HCT116 (cell line): ENCODE measurements around the gene CEP112. TPM values are rescaled to one million over a fixed set of nuclear protein-coding genes. Genes with fewer than 3 reads are reported as not detected.

Source experiments
- ATAC-seq: fragments of 200-7000 bp; cut with Tn5 transposase; 2 replicates; pipeline ENCODE4 v1.9.1; 2020; ENCODE audit warnings: mild to moderate bottlenecking, moderate library complexity
- BruUV-seq: library from RNA; stranded (reverse); fragments of 400-500 nt; replicated peaks from 2 replicates; lab custom pipeline; 2021; lab: Mats Ljungman, UMichigan
- CTCF ChIA-PET: fragments of 300-600 bp; sonication (Branson Sonifier 250); formaldehyde crosslinking; loops from one replicate; lab custom pipeline; 2021; ENCODE audit warnings: antibody characterized with exemption; lab: Charles Lee
- POLR2A ChIA-PET: fragments of 300-600, 350-600 bp; sonication (Branson Sonifier 250); formaldehyde crosslinking; loops from one replicate; lab custom pipeline; 2021; ENCODE audit warnings: antibody characterized with exemption; lab: Charles Lee
- RAD21 ChIA-PET, 2 experiments: fragments of 300-600 bp; sonication (Branson Sonifier 250); formaldehyde crosslinking; loops; one replicate each; lab custom pipeline; 2023; ENCODE audit warnings: low total read pairs in 2 of 2; ENCODE audit not compliant: uncharacterized antibody in 2 of 2, unreplicated experiment in 2 of 2, low non-redundant PET in 1 of 2; lab: Charles Lee
- DNase-seq: peaks from one replicate; pipeline ENCODE4 v3.0.0-alpha.2; 2010; ENCODE audit warnings: low read depth, low spot score
- H2AFZ ChIP-seq: fragments of 200-600 bp; shearing (Covaris generic), sonication (generic); 2 replicates; pipeline ENCODE4 v1.6.1; 2017; ENCODE audit warnings: low read depth, mixed run types, mixed read lengths, antibody characterized with exemption, low read length; ENCODE audit not compliant: poor library complexity, severe bottlenecking
- H3K27ac ChIP-seq: 2 replicates; pipeline ENCODE4 v1.5.1; 2012; ENCODE audit warnings: low read depth, low read length
- H3K27me3 ChIP-seq: fragments of 200-600 bp; sonication (generic); 2 replicates; pipeline ENCODE4 v1.6.1; 2016; ENCODE audit warnings: mixed run types, low read length, mixed read lengths; ENCODE audit not compliant: insufficient read depth
- H3K36me3 ChIP-seq, 2 experiments: fragments of 200-500 bp in 1 of 2; fragments of 200-600 bp in 1 of 2; sonication (Bioruptor generic) in 1 of 2; sonication (generic) in 1 of 2; 2 replicates each; pipeline versions ENCODE4 v1.5.1 to v1.6.1; 2014 to 2016; ENCODE audit warnings: low read length in 2 of 2, inconsistent platforms in 1 of 2, mixed read lengths in 1 of 2, mixed run types in 1 of 2; ENCODE audit not compliant: insufficient read depth in 2 of 2, control insufficient read depth in 1 of 2
- H3K4me1 ChIP-seq, 2 experiments: fragments of 200-600 bp in 1 of 2; sonication (generic) in 1 of 2; 2 replicates each; pipeline versions ENCODE4 v1.5.1 to v1.6.1; 2012 to 2017; ENCODE audit warnings: low read length in 2 of 2, inconsistent platforms in 1 of 2, mild to moderate bottlenecking in 1 of 2, mixed read lengths in 1 of 2, mixed run types in 1 of 2, moderate library complexity in 1 of 2; ENCODE audit not compliant: insufficient read depth in 2 of 2, control insufficient read depth in 1 of 2
- H3K4me2 ChIP-seq: fragments of 200-600 bp; sonication (generic); 2 replicates; pipeline ENCODE4 v1.6.1; 2017; ENCODE audit warnings: mixed run types, low read length, mixed read lengths
- H3K4me3 ChIP-seq, 2 experiments: fragments of 200-600 bp in 1 of 2; sonication (generic) in 1 of 2; replicated peaks in 1 of 2; 2 replicates each; pipeline ENCODE4 v1.5.1; 2011 to 2016; ENCODE audit warnings: low read length in 2 of 2, control low read depth in 1 of 2, low read depth in 1 of 2, mild to moderate bottlenecking in 1 of 2, mixed read lengths in 1 of 2, mixed run types in 1 of 2
- H3K79me2 ChIP-seq: fragments of 200-600 bp; sonication (generic); 2 replicates; pipeline ENCODE4 v1.6.1; 2017; ENCODE audit warnings: mild to moderate bottlenecking, mixed run types, low read length, moderate library complexity, mixed read lengths; ENCODE audit not compliant: insufficient read depth
- H3K9ac ChIP-seq: fragments of 200-600 bp; sonication (generic); 2 replicates; pipeline ENCODE4 v1.6.1; 2016; ENCODE audit warnings: low read length, mixed read lengths
- H3K9me2 ChIP-seq: fragments of 200-600 bp; sonication (generic), shearing (Covaris generic); 2 replicates; pipeline ENCODE4 v1.6.1; 2017; ENCODE audit warnings: mixed run types, mild to moderate bottlenecking, moderate library complexity; ENCODE audit not compliant: insufficient read depth
- H3K9me3 ChIP-seq, 2 experiments: fragments of 200-500 bp in 1 of 2; fragments of 200-600 bp in 1 of 2; sonication (Bioruptor generic) in 1 of 2; sonication (generic) in 1 of 2; 2 replicates each; pipeline ENCODE4 v1.6.1; 2014 to 2017; ENCODE audit warnings: low read length in 2 of 2, mixed read lengths in 2 of 2, inconsistent platforms in 1 of 2, low read depth in 1 of 2, mild to moderate bottlenecking in 1 of 2, mixed run types in 1 of 2, moderate library complexity in 1 of 2; ENCODE audit not compliant: control insufficient read depth in 1 of 2, insufficient read depth in 1 of 2
- H4K20me1 ChIP-seq: fragments of 200-600 bp; sonication (generic), shearing (Covaris generic); 2 replicates; pipeline ENCODE4 v1.6.1; 2017; ENCODE audit warnings: mixed run types, mild to moderate bottlenecking, moderate library complexity; ENCODE audit not compliant: insufficient read depth
- EGR1 ChIP-seq: IDR thresholded peaks from 2 replicates; pipeline ENCODE4 v1.6.1; 2012; ENCODE audit warnings: low read depth
- POLR2AphosphoS5 ChIP-seq: IDR thresholded peaks from 2 replicates; pipeline ENCODE4 v1.6.1; 2011; ENCODE audit warnings: mild to moderate bottlenecking, low read depth, low read length, moderate library complexity
- SIN3A ChIP-seq: IDR thresholded peaks from 2 replicates; pipeline ENCODE4 v1.6.1; 2012; ENCODE audit warnings: low read depth
- TCF7L2 ChIP-seq: IDR thresholded peaks from 2 replicates; pipeline ENCODE4 v1.7.0; 2011; ENCODE audit warnings: borderline replicate concordance, inconsistent platforms; ENCODE audit not compliant: insufficient read depth, insufficient read length; ENCODE audit errors: extremely low read depth
- YY1 ChIP-seq: IDR thresholded peaks from 2 replicates; pipeline ENCODE4 v1.6.1; 2011; ENCODE audit warnings: low read length, low read depth, moderate library complexity, mild to moderate bottlenecking; ENCODE audit not compliant: insufficient replicate concordance; ENCODE audit errors: extremely low read depth
- intact Hi-C: fragments of 100-400 bp; cut with micrococcal nuclease; formaldehyde crosslinking; loops from 2 replicates; pipeline ENCODE4 v1.10.0; 2022
- total RNA-seq: library from RNA; stranded (reverse); gene quantifications from one replicate; pipeline ENCODE4 v1.2.1, GENCODE V29; 2021; ENCODE audit not compliant: unreplicated experiment
- TF ChIP-seq, protein P1 (sequence below): IDR thresholded peaks from 2 replicates; pipeline ENCODE4 v1.6.1; 2012
- TF ChIP-seq, protein P2 (sequence below), 3 experiments: fragments of 200-600 bp in 1 of 3; sonication (generic) in 1 of 3; IDR thresholded peaks in 2 of 3; conservative IDR thresholded peaks in 1 of 3; 2 replicates each; pipeline ENCODE4 v1.5.1; 2012 to 2017; ENCODE audit warnings: low read depth in 2 of 3, low read length in 2 of 3, antibody characterized with exemption in 1 of 3, borderline replicate concordance in 1 of 3, control low read depth in 1 of 3, mild to moderate bottlenecking in 1 of 3, mixed read lengths in 1 of 3, mixed run types in 1 of 3, moderate library complexity in 1 of 3; ENCODE audit not compliant: insufficient read depth in 1 of 3
- TF ChIP-seq, protein P3 (sequence below): IDR thresholded peaks from 2 replicates; pipeline ENCODE4 v1.6.1; 2012; ENCODE audit warnings: low read depth

The CEP112 gene
- total RNA-seq, 1 experiment from 2014 or later: 10.9 TPM

DNA sequence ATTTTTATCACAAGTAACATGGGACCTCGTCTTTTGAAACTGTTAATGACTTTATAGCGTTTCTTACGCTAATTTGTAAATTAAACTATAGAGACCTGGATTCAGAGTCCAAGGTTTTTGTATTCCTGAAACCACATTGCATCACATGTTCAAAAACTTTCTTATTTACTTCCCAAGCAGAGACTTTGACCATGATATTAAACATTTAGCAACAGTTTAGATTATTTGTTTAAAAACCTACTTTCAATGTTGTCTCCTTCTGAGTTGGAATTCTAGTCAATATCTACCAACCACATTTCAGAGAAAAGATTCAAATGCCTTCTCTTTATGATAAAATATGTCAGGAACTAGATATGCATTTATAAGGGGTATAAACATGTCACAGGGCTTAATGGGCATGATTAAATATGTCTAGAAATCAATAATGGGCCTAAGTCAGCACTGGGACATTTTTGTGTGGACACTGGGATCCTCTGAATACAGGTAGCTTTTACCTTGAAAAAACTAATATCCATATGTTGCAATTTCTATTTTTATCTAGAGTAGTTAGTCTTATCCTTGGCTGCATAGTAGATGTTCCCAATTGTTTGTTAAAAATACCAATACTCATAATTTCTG, 43.6 kb upstream of the CEP112 start:
- ChIA-PET RAD21 (no interaction called here), CTCF (no interaction called here), POLR2A (no interaction called here)
- ATAC-seq (no peak), DNase-seq (no peak)
- no peak overlapping the region for H3K4me3 ChIP-seq
- TF ChIP-seq, protein P1, sequence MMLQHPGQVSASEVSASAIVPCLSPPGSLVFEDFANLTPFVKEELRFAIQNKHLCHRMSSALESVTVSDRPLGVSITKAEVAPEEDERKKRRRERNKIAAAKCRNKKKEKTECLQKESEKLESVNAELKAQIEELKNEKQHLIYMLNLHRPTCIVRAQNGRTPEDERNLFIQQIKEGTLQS: no peak
- TF ChIP-seq POLR2AphosphoS5 (no peak), TCF7L2 (no peak), SIN3A (no peak), YY1 (no peak), EGR1 (no peak)
- TF ChIP-seq, protein P2, sequence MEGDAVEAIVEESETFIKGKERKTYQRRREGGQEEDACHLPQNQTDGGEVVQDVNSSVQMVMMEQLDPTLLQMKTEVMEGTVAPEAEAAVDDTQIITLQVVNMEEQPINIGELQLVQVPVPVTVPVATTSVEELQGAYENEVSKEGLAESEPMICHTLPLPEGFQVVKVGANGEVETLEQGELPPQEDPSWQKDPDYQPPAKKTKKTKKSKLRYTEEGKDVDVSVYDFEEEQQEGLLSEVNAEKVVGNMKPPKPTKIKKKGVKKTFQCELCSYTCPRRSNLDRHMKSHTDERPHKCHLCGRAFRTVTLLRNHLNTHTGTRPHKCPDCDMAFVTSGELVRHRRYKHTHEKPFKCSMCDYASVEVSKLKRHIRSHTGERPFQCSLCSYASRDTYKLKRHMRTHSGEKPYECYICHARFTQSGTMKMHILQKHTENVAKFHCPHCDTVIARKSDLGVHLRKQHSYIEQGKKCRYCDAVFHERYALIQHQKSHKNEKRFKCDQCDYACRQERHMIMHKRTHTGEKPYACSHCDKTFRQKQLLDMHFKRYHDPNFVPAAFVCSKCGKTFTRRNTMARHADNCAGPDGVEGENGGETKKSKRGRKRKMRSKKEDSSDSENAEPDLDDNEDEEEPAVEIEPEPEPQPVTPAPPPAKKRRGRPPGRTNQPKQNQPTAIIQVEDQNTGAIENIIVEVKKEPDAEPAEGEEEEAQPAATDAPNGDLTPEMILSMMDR (IDR thresholded peaks at IDR 0.05 in 2 of 3, conservative IDR thresholded peaks at IDR 0.05 in 1 of 3; ENCODE audit: borderline replicate concordance in 1 of 3, insufficient read depth in 1 of 3, low read depth in 2 of 3, low read length in 2 of 3): no peak
- TF ChIP-seq, protein P3, sequence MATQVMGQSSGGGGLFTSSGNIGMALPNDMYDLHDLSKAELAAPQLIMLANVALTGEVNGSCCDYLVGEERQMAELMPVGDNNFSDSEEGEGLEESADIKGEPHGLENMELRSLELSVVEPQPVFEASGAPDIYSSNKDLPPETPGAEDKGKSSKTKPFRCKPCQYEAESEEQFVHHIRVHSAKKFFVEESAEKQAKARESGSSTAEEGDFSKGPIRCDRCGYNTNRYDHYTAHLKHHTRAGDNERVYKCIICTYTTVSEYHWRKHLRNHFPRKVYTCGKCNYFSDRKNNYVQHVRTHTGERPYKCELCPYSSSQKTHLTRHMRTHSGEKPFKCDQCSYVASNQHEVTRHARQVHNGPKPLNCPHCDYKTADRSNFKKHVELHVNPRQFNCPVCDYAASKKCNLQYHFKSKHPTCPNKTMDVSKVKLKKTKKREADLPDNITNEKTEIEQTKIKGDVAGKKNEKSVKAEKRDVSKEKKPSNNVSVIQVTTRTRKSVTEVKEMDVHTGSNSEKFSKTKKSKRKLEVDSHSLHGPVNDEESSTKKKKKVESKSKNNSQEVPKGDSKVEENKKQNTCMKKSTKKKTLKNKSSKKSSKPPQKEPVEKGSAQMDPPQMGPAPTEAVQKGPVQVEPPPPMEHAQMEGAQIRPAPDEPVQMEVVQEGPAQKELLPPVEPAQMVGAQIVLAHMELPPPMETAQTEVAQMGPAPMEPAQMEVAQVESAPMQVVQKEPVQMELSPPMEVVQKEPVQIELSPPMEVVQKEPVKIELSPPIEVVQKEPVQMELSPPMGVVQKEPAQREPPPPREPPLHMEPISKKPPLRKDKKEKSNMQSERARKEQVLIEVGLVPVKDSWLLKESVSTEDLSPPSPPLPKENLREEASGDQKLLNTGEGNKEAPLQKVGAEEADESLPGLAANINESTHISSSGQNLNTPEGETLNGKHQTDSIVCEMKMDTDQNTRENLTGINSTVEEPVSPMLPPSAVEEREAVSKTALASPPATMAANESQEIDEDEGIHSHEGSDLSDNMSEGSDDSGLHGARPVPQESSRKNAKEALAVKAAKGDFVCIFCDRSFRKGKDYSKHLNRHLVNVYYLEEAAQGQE: no peak
- H3K27me3 ChIP-seq: no peaks in the 10 kb centered on the region
- no peaks in the 10 kb centered on the region for H3K36me3 ChIP-seq
- H3K9me2 ChIP-seq: no peaks in the 10 kb centered on the region
- no peaks in the 10 kb centered on the region for H4K20me1 ChIP-seq
- no peak overlapping the region for H2AFZ ChIP-seq
- no peaks in the 10 kb centered on the region for H3K79me2 ChIP-seq
- no peaks in the 10 kb centered on the region for H3K9me3 ChIP-seq
- peaks cover 0 to under 1% of the 10 kb centered on the region in 2 experiments; a peak in 1 of 4 replicates for H3K4me1 ChIP-seq
- no peak overlapping the region for H3K27ac ChIP-seq
- no peak overlapping the region for H3K4me2 ChIP-seq
- BruUV-seq: no TSS peak
- intact Hi-C loops: no loop called here
- H3K9ac ChIP-seq: no peak overlapping the region
